CD4-positive, alpha-beta T cell treated with Interleukin-17A for 4 hours (primary cell): ENCODE results near the gene PHACTR1.

Experiments
- DNase-seq: peaks from one replicate; pipeline ENCODE4 v3.0.0-alpha.2; 2020; ENCODE audit warnings: mixed read lengths

Gene PHACTR1

DNA sequence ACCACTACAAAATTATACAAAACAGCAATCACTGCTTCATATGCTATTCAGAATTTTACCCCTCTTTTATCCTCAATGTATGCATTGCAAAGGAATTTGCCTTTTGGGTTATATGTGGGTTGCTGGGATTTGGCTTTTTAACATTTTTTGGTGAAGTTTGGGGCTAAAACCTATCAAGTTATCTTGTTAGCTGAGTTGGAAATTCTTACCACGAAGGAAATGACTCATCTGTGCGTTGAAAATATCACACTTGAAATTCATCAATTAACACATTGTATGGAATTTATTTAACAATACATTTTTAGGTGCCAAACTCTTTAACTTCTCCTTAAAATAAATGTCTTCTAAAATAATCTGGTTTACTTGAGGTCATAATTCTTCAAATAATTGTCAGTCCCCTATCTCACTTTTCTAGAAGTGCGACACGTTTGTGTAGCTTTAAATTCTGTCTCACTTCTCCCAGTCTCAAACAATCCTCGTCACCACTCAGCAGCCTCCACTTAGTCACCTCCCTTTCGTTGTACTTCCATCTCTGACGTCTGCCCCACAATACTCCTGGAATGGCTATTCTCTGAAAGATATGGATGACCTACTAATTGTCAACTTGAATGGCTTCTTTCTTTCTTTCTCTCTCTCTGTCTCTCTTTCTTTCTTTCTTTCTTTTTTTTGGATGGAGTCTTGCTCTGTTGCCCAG is 88.5 kb downstream of the PHACTR1 start:
- DNase-seq: no peak

- DNase-seq: no peak
Observed at GRCh38 chr6:12806136-12806535, 89.6 kb downstream of the PHACTR1 start.

- DNase-seq: no peak
Observed at GRCh38 chr6:12806796-12807195, 90.2 kb downstream of the PHACTR1 start.

DNA sequence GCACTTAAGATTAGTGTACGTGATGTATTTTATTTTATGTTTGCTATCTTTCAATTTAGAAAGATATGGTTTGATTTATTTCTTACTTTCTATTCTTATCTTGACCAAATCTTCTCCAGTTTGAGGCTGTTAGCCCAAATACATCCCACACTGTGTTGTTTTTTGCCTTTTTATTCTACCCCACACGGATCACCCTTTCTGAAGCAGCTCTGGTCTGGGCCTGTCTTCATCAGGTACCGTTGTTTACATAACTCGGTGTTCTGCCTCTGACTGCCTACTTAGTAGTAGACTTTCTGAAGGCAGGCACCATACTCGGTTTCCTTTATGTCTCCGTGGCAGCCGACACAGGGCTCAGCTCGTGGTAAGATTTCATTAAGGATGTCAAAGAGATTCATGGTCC is 95.0 kb downstream of the PHACTR1 start:
- no peak for DNase-seq

GRCh38 chr6:12813321-12813720 is 96.8 kb downstream of the PHACTR1 start:
- DNase-seq: no peak

DNA sequence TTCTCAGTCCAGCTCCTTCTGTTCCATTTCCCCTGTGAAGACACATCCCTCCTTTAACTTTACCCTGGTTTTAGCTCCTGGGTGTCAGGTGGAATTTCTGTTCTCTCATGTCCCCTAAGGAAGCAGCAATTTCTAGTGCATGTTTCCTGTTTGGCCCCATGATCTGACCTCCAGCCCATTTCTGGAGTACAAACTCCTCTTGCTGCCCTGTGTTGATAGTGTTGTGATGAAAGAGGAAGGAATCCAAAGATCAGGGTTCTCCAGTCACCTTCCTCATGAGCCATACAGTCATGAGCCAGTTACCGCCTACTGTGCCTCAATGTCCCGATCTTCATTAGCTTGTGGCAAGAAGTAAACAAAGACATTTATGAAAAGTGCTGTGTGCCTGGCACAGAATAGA is 97.4 kb downstream of the PHACTR1 start:
- no peak for DNase-seq

GRCh38 chr6:12815089-12815488 is 98.5 kb downstream of the PHACTR1 start:
- no peak for DNase-seq

- DNase-seq: no peak
Observed at GRCh38 chr6:12815884-12816600, 99.5 kb downstream of the PHACTR1 start.

- DNase-seq: no peak
Observed at GRCh38 chr6:12818324-12818723, 101.8 kb downstream of the PHACTR1 start.

DNA sequence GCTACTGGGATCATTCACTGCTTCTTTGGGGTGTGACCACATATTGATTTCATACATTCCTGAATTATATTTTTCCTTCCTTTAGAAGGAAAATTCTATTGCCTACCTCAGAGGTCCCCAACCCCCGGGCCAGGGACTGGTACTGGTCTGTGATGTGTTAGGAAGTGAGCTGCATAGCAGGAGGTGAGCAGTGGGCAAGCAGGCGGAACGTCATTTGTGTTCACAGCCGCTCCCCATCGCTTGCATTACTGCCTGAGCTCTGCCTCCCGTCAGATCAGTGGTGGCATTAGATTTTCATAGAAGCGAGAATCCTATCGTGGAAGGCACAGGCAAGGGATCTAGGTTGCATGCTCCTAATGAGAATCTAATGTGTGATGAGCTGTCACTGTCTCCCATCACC is 107.3 kb downstream of the PHACTR1 start:
- no peak for DNase-seq

DNA sequence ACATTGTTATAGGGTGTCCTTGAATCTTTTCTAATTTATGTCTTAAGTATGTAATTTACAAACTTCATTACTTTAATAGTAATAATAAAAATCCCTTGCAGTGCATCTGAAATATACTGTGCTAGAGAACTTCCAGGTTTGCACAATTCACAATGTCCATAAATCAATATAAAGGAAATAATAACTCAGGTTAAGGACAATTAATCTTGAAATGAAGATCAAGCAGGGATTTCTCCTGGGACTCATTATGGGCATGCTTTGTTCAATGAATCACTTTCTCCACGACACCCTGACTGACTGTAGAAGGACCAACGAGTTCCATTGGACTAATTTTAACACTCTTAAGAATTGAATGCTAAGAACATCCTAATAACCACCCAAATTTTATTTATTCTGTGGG is 110.0 kb downstream of the PHACTR1 start:
- DNase-seq: no peak

- no peak for DNase-seq
Observed at GRCh38 chr6:12827921-12828320, 111.4 kb downstream of the PHACTR1 start.

DNA sequence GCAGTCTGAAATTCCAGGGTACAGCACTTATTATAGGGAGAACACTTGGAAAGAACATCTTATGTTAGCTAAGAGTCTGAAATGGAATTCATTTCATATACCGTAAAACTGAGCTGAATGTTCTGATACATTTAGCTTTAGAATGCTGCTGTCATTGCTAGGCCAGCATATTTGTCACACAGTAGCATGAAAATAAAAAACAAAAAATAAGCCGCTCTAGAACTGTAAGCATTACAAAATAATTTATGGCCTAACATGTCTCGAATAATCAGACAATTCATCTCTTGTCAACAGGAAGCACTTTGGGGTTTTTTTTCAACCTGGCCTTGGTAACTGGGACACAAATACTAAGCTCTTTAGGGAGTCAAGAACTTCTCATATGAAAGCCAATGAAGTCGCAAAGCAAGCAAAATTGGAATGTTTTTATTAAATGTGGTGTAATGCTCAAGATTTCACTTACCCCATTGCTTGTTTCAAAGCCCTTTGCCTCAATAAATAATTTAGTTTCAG is 115.7 kb downstream of the PHACTR1 start:
- no peak for DNase-seq

- DNase-seq: no peak
Observed at GRCh38 chr6:12836009-12836408, 119.4 kb downstream of the PHACTR1 start.

DNA sequence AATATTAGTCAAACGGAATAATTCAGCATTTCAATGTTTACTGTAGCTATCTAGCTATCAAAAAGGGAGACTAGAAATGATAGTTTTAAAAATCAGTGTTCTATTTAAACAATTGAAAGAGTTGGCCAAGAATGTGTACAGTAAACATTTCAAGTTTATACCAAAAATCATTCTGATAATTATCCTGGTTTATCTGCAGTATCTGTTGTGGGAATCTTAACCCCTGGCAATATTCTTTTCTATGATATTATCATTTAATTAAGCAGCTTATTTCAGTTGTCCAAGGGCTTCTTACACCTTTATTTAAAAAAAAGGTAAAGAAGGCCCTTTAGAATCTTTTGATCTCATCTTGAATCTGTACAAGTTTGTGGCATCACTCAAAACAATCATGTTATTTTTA is 125.1 kb downstream of the PHACTR1 start:
- no peak for DNase-seq

- DNase-seq: no peak
Observed at GRCh38 chr6:12842114-12842513, 125.5 kb downstream of the PHACTR1 start.

DNA sequence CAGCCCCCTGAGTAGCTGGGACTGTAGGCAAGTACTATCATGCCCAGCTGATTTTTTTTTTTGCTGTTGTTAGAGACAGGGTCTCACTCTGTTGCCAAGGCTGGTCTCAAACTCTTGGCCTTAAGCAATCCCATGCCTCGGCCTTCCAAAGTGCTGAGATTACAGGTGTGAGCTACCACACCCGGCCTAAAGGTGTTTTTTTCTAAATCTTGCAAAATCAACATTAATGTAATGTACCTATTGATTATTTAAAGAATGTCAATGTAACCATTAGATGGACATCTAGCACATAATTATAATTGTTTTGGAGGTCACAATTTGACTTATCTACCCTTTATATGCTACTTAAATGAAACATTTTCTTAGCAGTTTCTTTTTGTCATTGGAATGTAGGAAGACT is 126.1 kb downstream of the PHACTR1 start:
- no peak for DNase-seq

DNA sequence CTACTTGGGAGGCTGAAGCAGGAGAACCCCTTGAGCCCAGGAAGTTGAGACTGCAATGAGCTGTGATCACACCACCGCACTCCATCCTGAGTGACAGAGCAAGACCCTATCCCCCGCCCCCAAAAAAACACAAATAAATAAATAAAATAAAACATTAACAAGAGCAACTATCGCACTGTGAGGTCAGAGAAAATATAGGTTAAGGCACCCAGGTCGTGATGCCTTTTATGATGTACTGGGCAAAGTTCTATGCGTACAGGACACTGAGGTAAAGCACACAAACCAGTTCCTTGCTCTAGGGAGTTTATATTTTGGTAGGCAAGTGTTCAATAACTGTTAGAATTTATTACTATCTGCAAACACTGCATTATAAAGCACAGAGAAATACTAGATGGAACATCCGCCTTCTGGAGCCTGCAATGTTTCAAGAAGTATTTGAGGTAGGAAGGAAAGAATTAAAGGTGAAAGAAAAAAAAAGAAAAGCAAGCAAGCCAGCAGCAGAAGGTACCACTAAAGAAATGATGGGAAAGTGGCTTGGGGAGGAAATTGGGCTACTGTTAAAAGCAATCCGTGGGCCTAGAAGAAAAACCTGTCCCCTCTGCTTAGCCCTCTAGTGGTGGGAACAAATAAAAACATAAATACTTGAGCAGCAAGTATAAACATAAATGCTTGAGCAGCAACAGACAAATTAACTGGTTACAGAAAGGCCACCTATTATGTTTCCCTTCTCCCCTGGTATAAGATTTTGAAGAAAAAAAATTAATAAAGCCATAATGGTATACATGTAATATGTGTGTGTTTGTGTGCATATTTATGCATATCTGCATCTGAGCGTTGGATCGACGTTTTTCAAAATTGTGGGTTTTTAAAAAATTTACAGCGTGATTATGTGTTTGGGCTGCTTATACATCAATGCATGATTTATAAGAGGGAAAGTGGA is 128.0 kb downstream of the PHACTR1 start:
- no peak for DNase-seq

DNA sequence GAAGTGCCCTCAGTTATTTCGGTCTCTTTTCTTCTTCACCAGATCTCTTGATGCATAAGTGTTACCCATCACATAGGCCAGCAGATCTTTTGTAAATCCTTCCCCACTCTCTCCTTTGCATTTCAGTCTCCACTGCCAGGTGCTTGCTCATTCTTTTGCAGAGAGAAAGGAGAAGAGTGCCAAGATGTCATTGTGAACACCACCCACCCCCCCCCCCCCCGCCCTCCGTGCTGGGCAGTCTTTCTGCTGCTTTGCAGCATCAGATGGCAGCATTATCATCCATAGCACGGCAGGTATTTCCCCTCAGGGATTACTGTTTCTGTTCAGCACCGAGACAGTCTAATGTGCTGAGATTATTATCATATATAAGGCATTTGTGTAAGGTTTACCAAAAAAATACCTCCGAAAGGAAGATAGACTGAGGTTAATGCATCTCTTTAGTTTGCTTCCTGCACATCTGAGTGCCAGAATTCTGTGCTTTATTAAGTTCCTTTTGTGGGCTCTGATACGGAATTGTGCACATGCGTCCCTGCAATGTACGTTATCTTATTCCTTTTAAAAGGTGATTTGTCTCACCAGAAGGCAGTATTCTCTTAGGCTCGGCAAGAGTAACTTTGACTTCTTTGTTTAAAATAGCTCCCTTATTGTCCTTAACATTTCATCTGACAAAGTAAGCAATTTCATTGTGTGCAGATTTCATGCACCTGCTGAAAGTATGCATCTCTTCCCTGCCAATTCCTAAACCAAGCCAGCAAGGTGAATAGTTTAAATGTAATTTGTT is 128.8 kb downstream of the PHACTR1 start:
- DNase-seq: no peak

DNA sequence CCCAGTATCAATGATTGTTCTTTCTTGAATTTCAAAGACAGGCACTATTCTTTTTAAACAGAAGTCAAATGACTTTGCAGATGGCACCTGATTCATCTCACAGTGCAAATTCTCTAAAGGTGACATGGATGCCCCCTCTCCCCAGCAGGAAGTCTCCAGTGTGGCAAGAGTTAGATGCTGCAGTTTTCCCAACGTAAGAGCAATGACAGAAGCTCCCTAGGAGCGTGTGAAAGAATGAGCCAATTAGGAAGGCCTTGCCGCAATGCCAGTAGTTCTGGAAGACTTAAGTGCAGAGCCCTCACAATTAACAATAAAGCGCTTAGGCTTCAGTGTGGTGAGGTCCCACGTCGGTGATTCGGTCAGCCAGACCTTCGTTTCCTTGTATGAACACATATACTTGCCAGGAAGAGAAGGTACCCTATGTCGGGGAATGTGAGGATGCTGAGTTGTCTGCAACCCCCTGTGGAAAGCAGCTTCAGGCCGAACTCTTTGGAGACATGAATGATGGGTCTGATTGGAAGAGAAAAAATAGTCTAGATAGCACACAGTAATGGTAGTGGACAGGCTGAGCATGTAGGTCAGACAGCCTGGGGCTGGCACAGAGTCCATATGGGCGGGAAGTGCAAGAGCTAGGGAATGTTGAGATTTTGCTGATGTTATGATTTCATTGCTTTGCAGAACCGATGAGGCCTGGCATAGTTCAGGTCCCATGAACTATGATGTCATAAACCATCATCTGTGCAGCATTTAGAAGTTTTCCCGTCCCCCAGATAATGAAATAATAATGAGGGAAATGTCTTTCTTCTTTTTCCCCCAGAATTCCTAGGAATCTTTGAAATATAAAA is 132.6 kb downstream of the PHACTR1 start:
- DNase-seq: no peak

DNA sequence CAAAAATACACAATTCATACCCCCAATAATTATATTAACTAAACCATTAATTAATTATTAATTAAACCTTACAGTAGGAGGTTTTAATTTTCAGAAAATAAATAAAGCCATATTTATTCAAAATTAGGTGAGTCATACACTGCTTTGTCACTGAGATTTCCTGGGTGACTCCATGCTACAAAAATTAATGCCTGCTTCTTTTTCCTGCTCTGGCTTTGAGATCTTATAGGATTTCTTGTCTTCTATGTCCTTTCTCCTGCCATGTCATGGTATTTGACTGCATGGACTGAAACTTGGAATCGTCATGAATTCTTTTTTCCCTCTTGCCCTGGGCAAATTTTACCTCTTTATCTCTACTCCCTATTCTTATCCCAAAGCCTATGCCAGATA is 133.2 kb downstream of the PHACTR1 start:
- DNase-seq: no peak
